Measurements from ENCODE around the gene SERPINA1. TPM values are rescaled to one million over a fixed set of nuclear protein-coding genes. Genes with fewer than 3 reads are reported as not detected.

The SERPINA1 gene
- total and polyA plus RNA-seq, 2 of the 13 experiments (the other 11 are each of a cell fraction or from before 2014, with no cell fraction given): 3,266 to 11,015 TPM

DNA sequence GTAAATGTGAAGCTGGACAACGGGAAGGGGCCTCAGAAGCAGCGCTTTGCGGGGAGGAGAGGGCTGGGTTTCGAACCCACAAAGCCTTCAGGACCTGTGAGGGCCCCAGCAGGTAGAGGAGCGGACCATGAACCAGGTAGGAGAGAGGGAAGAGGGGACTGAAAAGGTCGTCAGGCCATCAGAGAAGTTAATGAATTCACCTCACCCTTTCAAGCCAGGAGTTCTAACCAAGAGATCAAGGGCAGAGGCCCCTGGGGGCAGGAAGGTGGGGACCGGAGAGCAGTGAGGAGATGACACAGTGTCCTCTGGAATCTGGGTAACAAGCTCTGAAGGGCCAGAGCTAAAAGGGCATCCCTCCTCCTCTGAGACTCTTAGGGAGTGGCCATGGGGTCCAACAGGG, 19.4 kb downstream of the SERPINA1 start (continued):
- TF ChIP-seq MEIS1 (CRISPR knock-in tag; IDR thresholded peaks at IDR 0.05; ENCODE audit: borderline replicate concordance): 0 out of 2 replicates have a peak, but pooled peaks have one; percentile 67
- TF ChIP-seq EHMT2 (IDR thresholded peaks at IDR 0.05; ENCODE audit: borderline replicate concordance, low read depth, low read length): no peak
- TF ChIP-seq ZNF589 (CRISPR knock-in tag; conservative IDR thresholded peaks at IDR 0.05): no peak
- TF ChIP-seq SRF (IDR thresholded peaks at IDR 0.05; ENCODE audit: low read depth, low read length): no peak
- no peak for TF ChIP-seq PAF1 (CRISPR knock-in tag; IDR thresholded peaks at IDR 0.05)
- TF ChIP-seq, protein P1, sequence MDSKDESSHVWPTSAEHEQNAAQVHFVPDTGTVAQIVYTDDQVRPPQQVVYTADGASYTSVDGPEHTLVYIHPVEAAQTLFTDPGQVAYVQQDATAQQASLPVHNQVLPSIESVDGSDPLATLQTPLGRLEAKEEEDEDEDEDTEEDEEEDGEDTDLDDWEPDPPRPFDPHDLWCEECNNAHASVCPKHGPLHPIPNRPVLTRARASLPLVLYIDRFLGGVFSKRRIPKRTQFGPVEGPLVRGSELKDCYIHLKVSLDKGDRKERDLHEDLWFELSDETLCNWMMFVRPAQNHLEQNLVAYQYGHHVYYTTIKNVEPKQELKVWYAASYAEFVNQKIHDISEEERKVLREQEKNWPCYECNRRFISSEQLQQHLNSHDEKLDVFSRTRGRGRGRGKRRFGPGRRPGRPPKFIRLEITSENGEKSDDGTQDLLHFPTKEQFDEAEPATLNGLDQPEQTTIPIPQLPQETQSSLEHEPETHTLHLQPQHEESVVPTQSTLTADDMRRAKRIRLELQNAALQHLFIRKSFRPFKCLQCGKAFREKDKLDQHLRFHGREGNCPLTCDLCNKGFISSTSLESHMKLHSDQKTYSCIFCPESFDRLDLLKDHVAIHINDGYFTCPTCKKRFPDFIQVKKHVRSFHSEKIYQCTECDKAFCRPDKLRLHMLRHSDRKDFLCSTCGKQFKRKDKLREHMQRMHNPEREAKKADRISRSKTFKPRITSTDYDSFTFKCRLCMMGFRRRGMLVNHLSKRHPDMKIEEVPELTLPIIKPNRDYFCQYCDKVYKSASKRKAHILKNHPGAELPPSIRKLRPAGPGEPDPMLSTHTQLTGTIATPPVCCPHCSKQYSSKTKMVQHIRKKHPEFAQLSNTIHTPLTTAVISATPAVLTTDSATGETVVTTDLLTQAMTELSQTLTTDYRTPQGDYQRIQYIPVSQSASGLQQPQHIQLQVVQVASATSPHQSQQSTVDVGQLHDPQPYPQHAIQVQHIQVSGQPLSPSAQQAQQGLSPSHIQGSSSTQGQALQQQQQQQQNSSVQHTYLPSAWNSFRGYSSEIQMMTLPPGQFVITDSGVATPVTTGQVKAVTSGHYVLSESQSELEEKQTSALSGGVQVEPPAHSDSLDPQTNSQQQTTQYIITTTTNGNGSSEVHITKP (CRISPR knock-in tag; IDR thresholded peaks at IDR 0.05; ENCODE audit: low read depth): peak; percentile 30; the same call in 1 of the 2 replicates
- TF ChIP-seq TOE1 (CRISPR knock-in tag; IDR thresholded peaks at IDR 0.05): no peak
- TF ChIP-seq, protein P2, sequence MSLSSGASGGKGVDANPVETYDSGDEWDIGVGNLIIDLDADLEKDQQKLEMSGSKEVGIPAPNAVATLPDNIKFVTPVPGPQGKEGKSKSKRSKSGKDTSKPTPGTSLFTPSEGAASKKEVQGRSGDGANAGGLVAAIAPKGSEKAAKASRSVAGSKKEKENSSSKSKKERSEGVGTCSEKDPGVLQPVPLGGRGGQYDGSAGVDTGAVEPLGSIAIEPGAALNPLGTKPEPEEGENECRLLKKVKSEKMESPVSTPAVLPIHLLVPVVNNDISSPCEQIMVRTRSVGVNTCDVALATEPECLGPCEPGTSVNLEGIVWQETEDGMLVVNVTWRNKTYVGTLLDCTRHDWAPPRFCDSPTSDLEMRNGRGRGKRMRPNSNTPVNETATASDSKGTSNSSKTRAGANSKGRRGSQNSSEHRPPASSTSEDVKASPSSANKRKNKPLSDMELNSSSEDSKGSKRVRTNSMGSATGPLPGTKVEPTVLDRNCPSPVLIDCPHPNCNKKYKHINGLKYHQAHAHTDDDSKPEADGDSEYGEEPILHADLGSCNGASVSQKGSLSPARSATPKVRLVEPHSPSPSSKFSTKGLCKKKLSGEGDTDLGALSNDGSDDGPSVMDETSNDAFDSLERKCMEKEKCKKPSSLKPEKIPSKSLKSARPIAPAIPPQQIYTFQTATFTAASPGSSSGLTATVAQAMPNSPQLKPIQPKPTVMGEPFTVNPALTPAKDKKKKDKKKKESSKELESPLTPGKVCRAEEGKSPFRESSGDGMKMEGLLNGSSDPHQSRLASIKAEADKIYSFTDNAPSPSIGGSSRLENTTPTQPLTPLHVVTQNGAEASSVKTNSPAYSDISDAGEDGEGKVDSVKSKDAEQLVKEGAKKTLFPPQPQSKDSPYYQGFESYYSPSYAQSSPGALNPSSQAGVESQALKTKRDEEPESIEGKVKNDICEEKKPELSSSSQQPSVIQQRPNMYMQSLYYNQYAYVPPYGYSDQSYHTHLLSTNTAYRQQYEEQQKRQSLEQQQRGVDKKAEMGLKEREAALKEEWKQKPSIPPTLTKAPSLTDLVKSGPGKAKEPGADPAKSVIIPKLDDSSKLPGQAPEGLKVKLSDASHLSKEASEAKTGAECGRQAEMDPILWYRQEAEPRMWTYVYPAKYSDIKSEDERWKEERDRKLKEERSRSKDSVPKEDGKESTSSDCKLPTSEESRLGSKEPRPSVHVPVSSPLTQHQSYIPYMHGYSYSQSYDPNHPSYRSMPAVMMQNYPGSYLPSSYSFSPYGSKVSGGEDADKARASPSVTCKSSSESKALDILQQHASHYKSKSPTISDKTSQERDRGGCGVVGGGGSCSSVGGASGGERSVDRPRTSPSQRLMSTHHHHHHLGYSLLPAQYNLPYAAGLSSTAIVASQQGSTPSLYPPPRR (CRISPR knock-in tag; IDR thresholded peaks at IDR 0.05; ENCODE audit: borderline replicate concordance): peak; percentile 86
- TF ChIP-seq NR2F2 (IDR thresholded peaks at IDR 0.05; ENCODE audit: borderline replicate concordance, low read depth): peak; percentile 97
- TF ChIP-seq CAMTA2 (CRISPR knock-in tag; IDR thresholded peaks at IDR 0.05; ENCODE audit: borderline replicate concordance): no peak
- no peak for TF ChIP-seq NFIC (IDR thresholded peaks at IDR 0.05; ENCODE audit: low read length)
- TF ChIP-seq ARNT (IDR thresholded peaks at IDR 0.05): no peak
- TF ChIP-seq ZFX (CRISPR knock-in tag; IDR thresholded peaks at IDR 0.05; ENCODE audit: low read depth): peak; percentile 49; the same call in 1 of the 2 replicates
- TF ChIP-seq SNRNP70 (IDR thresholded peaks at IDR 0.05; ENCODE audit: low read depth, low read length): no peak
- TF ChIP-seq, protein P3, sequence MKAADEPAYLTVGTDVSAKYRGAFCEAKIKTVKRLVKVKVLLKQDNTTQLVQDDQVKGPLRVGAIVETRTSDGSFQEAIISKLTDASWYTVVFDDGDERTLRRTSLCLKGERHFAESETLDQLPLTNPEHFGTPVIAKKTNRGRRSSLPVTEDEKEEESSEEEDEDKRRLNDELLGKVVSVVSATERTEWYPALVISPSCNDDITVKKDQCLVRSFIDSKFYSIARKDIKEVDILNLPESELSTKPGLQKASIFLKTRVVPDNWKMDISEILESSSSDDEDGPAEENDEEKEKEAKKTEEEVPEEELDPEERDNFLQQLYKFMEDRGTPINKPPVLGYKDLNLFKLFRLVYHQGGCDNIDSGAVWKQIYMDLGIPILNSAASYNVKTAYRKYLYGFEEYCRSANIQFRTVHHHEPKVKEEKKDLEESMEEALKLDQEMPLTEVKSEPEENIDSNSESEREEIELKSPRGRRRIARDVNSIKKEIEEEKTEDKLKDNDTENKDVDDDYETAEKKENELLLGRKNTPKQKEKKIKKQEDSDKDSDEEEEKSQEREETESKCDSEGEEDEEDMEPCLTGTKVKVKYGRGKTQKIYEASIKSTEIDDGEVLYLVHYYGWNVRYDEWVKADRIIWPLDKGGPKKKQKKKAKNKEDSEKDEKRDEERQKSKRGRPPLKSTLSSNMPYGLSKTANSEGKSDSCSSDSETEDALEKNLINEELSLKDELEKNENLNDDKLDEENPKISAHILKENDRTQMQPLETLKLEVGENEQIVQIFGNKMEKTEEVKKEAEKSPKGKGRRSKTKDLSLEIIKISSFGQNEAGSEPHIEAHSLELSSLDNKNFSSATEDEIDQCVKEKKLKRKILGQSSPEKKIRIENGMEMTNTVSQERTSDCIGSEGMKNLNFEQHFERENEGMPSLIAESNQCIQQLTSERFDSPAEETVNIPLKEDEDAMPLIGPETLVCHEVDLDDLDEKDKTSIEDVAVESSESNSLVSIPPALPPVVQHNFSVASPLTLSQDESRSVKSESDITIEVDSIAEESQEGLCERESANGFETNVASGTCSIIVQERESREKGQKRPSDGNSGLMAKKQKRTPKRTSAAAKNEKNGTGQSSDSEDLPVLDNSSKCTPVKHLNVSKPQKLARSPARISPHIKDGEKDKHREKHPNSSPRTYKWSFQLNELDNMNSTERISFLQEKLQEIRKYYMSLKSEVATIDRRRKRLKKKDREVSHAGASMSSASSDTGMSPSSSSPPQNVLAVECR (CRISPR knock-in tag; IDR thresholded peaks at IDR 0.05; ENCODE audit: borderline replicate concordance): peak; percentile 33; the same call in 1 of the 2 replicates
